HCT116 (cell line): ENCODE results near the gene AAK1.

Source experiments
- EZH2 ChIP-seq: fragments of 200-600 bp; sonication (generic); IDR thresholded peaks from 2 replicates; pipeline ENCODE4 v1.6.1; 2017; ENCODE audit warnings: antibody characterized with exemption, mixed run types
- POLR2A ChIP-seq: IDR thresholded peaks from 2 replicates; pipeline ENCODE4 v1.7.0; 2011; ENCODE audit warnings: borderline replicate concordance; ENCODE audit not compliant: insufficient read depth, insufficient read length; ENCODE audit errors: extremely low read depth
- SIN3A ChIP-seq: IDR thresholded peaks from 2 replicates; pipeline ENCODE4 v1.6.1; 2012; ENCODE audit warnings: low read depth
- TF ChIP-seq, protein P1 (sequence below), 3 experiments: fragments of 200-600 bp in 1 of 3; sonication (generic) in 1 of 3; IDR thresholded peaks in 2 of 3; conservative IDR thresholded peaks in 1 of 3; 2 replicates each; pipeline ENCODE4 v1.5.1; 2012 to 2017; ENCODE audit warnings: low read depth in 2 of 3, low read length in 2 of 3, antibody characterized with exemption in 1 of 3, borderline replicate concordance in 1 of 3, control low read depth in 1 of 3, mild to moderate bottlenecking in 1 of 3, mixed read lengths in 1 of 3, mixed run types in 1 of 3, moderate library complexity in 1 of 3; ENCODE audit not compliant: insufficient read depth in 1 of 3
- TF ChIP-seq, protein P2 (sequence below): IDR thresholded peaks from 2 replicates; pipeline ENCODE4 v1.6.1; 2012; ENCODE audit warnings: low read depth

DNA sequence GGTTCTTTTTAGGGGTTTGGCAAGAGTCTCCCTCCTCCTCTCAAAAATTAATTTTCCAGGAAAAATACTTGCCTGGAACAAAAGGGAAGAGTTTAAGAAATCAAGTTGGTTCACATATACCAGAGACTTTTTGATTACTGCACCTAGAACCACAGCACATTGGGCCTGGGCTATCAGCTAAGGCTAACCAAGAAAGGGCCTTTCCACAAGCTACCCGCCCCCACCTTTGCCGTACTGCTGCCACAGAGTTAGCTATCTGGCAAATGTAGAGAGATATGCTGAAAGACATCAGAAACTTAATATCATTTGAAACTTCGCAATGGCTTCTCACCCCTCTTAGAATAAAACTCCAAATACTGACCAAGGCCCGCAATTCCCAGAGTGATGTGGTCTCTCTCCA is 76.9 kb downstream of the AAK1 start:
- TF ChIP-seq, protein P1, sequence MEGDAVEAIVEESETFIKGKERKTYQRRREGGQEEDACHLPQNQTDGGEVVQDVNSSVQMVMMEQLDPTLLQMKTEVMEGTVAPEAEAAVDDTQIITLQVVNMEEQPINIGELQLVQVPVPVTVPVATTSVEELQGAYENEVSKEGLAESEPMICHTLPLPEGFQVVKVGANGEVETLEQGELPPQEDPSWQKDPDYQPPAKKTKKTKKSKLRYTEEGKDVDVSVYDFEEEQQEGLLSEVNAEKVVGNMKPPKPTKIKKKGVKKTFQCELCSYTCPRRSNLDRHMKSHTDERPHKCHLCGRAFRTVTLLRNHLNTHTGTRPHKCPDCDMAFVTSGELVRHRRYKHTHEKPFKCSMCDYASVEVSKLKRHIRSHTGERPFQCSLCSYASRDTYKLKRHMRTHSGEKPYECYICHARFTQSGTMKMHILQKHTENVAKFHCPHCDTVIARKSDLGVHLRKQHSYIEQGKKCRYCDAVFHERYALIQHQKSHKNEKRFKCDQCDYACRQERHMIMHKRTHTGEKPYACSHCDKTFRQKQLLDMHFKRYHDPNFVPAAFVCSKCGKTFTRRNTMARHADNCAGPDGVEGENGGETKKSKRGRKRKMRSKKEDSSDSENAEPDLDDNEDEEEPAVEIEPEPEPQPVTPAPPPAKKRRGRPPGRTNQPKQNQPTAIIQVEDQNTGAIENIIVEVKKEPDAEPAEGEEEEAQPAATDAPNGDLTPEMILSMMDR (IDR thresholded peaks at IDR 0.05 in 2 of 3, conservative IDR thresholded peaks at IDR 0.05 in 1 of 3; ENCODE audit: borderline replicate concordance in 1 of 3, insufficient read depth in 1 of 3, low read depth in 2 of 3, low read length in 2 of 3), result no peak
- TF ChIP-seq, protein P2, sequence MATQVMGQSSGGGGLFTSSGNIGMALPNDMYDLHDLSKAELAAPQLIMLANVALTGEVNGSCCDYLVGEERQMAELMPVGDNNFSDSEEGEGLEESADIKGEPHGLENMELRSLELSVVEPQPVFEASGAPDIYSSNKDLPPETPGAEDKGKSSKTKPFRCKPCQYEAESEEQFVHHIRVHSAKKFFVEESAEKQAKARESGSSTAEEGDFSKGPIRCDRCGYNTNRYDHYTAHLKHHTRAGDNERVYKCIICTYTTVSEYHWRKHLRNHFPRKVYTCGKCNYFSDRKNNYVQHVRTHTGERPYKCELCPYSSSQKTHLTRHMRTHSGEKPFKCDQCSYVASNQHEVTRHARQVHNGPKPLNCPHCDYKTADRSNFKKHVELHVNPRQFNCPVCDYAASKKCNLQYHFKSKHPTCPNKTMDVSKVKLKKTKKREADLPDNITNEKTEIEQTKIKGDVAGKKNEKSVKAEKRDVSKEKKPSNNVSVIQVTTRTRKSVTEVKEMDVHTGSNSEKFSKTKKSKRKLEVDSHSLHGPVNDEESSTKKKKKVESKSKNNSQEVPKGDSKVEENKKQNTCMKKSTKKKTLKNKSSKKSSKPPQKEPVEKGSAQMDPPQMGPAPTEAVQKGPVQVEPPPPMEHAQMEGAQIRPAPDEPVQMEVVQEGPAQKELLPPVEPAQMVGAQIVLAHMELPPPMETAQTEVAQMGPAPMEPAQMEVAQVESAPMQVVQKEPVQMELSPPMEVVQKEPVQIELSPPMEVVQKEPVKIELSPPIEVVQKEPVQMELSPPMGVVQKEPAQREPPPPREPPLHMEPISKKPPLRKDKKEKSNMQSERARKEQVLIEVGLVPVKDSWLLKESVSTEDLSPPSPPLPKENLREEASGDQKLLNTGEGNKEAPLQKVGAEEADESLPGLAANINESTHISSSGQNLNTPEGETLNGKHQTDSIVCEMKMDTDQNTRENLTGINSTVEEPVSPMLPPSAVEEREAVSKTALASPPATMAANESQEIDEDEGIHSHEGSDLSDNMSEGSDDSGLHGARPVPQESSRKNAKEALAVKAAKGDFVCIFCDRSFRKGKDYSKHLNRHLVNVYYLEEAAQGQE, result no peak
- TF ChIP-seq EZH2 (no peak), POLR2A (no peak), SIN3A (no peak)
